HEK293 (cell line): Measurements from ENCODE around the gene EDEM2.

Experiments
- CTCF ChIA-PET: fragments of 350-600 bp; formaldehyde crosslinking; extraction: SDS; loops from one replicate; lab custom pipeline; 2021; ENCODE audit warnings: antibody characterized with exemption; lab: Yijun Ruan, JAX
- POLR2A ChIA-PET: fragments of 300-600 bp; formaldehyde crosslinking; extraction: SDS; loops from one replicate; lab custom pipeline; 2020; ENCODE audit warnings: antibody characterized with exemption, inconsistent platforms; lab: Yijun Ruan, JAX
- H3K27ac ChIP-seq: fragments of 200-500 bp; sonication (Bioruptor generic); 2 replicates; pipeline ENCODE4 v1.5.1; 2014; ENCODE audit warnings: low read depth, low read length, control low read depth, inconsistent platforms; ENCODE audit errors: extremely low read depth
- H3K36me3 ChIP-seq, 2 experiments: fragments of 200-500 bp in 1 of 2; sonication (Bioruptor generic) in 1 of 2; 1 replicate in 1 of 2; 2 replicates in 1 of 2; pipeline ENCODE4 v1.5.1; 2014 to 2017; ENCODE audit warnings: inconsistent platforms in 2 of 2, low read length in 2 of 2; ENCODE audit not compliant: control insufficient read depth in 2 of 2, insufficient read depth in 1 of 2
- H3K4me1 ChIP-seq: fragments of 200-500 bp; sonication (Bioruptor generic); 2 replicates; pipeline ENCODE4 v1.5.1; 2014; ENCODE audit warnings: mild to moderate bottlenecking, low read length, inconsistent platforms; ENCODE audit not compliant: control insufficient read depth, insufficient read depth
- H3K4me3 ChIP-seq: 2 replicates; pipeline ENCODE4 v1.5.1; 2011; ENCODE audit warnings: low read depth, mild to moderate bottlenecking, control low read depth, low read length, moderate library complexity
- H3K9me3 ChIP-seq: fragments of 200-500 bp; sonication (Bioruptor generic); 2 replicates; pipeline ENCODE4 v1.5.1; 2014; ENCODE audit warnings: low read depth, low read length, inconsistent platforms; ENCODE audit not compliant: control insufficient read depth, insufficient read depth
- CTCF ChIP-seq: fragments of 450-650 bp; formaldehyde crosslinking; IDR thresholded peaks from 2 replicates; pipeline ENCODE4 v1.5.1; 2016; ENCODE audit warnings: missing biosample characterization, missing genetic modification characterization
- GLIS2 ChIP-seq: fragments of 450-650 bp; formaldehyde crosslinking; IDR thresholded peaks from 2 replicates; pipeline ENCODE4 v1.5.1; 2016; ENCODE audit warnings: missing biosample characterization, missing genetic modification characterization
- IKZF3 ChIP-seq: fragments of 450-650 bp; IDR thresholded peaks from 2 replicates; pipeline ENCODE4 v1.5.0; 2018; ENCODE audit warnings: missing biosample characterization, mild to moderate bottlenecking, missing genetic modification characterization, moderate library complexity
- KLF7 ChIP-seq: fragments of 450-650 bp; formaldehyde crosslinking; IDR thresholded peaks from 2 replicates; pipeline ENCODE4 v1.5.1; 2016; ENCODE audit warnings: missing biosample characterization, missing genetic modification characterization, borderline replicate concordance
- PRDM6 ChIP-seq: fragments of 450-650 bp; formaldehyde crosslinking; IDR thresholded peaks from 2 replicates; pipeline ENCODE4 v1.5.1; 2017; ENCODE audit warnings: missing biosample characterization, missing genetic modification characterization
- ZBTB21 ChIP-seq: fragments of 450-650 bp; formaldehyde crosslinking; IDR thresholded peaks from 2 replicates; pipeline ENCODE4 v1.5.1; 2017; ENCODE audit warnings: missing biosample characterization, missing genetic modification characterization
- ZBTB49 ChIP-seq: fragments of 450-650 bp; formaldehyde crosslinking; IDR thresholded peaks from 2 replicates; pipeline ENCODE4 v1.5.1; 2016; ENCODE audit warnings: missing biosample characterization, missing genetic modification characterization, low read depth
- ZBTB7A ChIP-seq: fragments of 450-650 bp; formaldehyde crosslinking; IDR thresholded peaks from 2 replicates; pipeline ENCODE4 v1.5.1; 2016; ENCODE audit warnings: low read depth, missing biosample characterization, missing genetic modification characterization
- ZBTB8A ChIP-seq: fragments of 450-650 bp; formaldehyde crosslinking; IDR thresholded peaks from 2 replicates; pipeline ENCODE4 v1.5.1; 2016; ENCODE audit warnings: missing biosample characterization, missing genetic modification characterization
- ZNF112 ChIP-seq: fragments of 450-650 bp; formaldehyde crosslinking; IDR thresholded peaks from 2 replicates; pipeline ENCODE4 v1.5.0; 2017; ENCODE audit warnings: missing biosample characterization, missing genetic modification characterization
- ZNF138 ChIP-seq: fragments of 450-650 bp; formaldehyde crosslinking; IDR thresholded peaks from 2 replicates; pipeline ENCODE4 v1.5.1; 2016; ENCODE audit warnings: missing biosample characterization, missing genetic modification characterization, borderline replicate concordance
- ZNF146 ChIP-seq: fragments of 450-650 bp; formaldehyde crosslinking; IDR thresholded peaks from 2 replicates; pipeline ENCODE4 v1.5.1; 2016; ENCODE audit warnings: missing biosample characterization, missing genetic modification characterization
- ZNF24 ChIP-seq: fragments of 450-650 bp; formaldehyde crosslinking; IDR thresholded peaks from 2 replicates; pipeline ENCODE4 v1.5.1; 2016; ENCODE audit warnings: missing biosample characterization, missing genetic modification characterization
- ZNF341 ChIP-seq: fragments of 450-650 bp; formaldehyde crosslinking; IDR thresholded peaks from 2 replicates; pipeline ENCODE4; 2016; ENCODE audit warnings: low read depth, missing biosample characterization, missing genetic modification characterization
- ZNF513 ChIP-seq: fragments of 450-650 bp; IDR thresholded peaks from 2 replicates; pipeline ENCODE4 v1.5.1; 2018; ENCODE audit warnings: missing biosample characterization, missing genetic modification characterization
- ZNF518A ChIP-seq: fragments of 450-650 bp; formaldehyde crosslinking; conservative IDR thresholded peaks from 2 replicates; pipeline ENCODE4 v1.5.1; 2016; ENCODE audit warnings: low read depth, missing biosample characterization, missing genetic modification characterization
- ZNF624 ChIP-seq: fragments of 450-650 bp; formaldehyde crosslinking; IDR thresholded peaks from 2 replicates; pipeline ENCODE4 v1.5.1; 2017; ENCODE audit warnings: missing biosample characterization, missing genetic modification characterization
- ZSCAN23 ChIP-seq: fragments of 450-650 bp; formaldehyde crosslinking; IDR thresholded peaks from 2 replicates; pipeline ENCODE4 v1.5.1; 2016; ENCODE audit warnings: missing biosample characterization, missing genetic modification characterization

The EDEM2 gene

GRCh38 chr20:35134472-35134871, 12.7 kb downstream of the EDEM2 start:
- Histone ChIP-seq H3K9me3 (no peaks in the 10 kb centered on the region), H3K36me3 (peaks cover 0 to 46% of the 10 kb centered on the region in 2 experiments; a peak in 1 of 3 replicates), H3K4me3 (no peak overlapping the region), H3K4me1 (no peaks in the 10 kb centered on the region), H3K27ac (no peak overlapping the region)
- TF ChIP-seq ZNF518A (tag by site-specific recombination) = no peak
- no peak for TF ChIP-seq ZNF624 (tag by site-specific recombination)
- TF ChIP-seq IKZF3 (tag by site-specific recombination) = no peak
- no peak for TF ChIP-seq ZNF513 (tag by site-specific recombination)
- TF ChIP-seq ZNF146 (tag by site-specific recombination) = no peak
- no peak for TF ChIP-seq ZBTB8A (tag by site-specific recombination)
- TF ChIP-seq ZNF138 = no peak
- TF ChIP-seq ZNF341 (tag by site-specific recombination) = no peak
- TF ChIP-seq ZSCAN23 (tag by site-specific recombination) = no peak
- no peak for TF ChIP-seq GLIS2
- TF ChIP-seq ZBTB7A (tag by site-specific recombination) = no peak
- TF ChIP-seq ZBTB21 = no peak
- no peak for TF ChIP-seq ZNF24 (tag by site-specific recombination)
- no peak for TF ChIP-seq CTCF (tag by site-specific recombination)
- TF ChIP-seq PRDM6 = no peak
- TF ChIP-seq ZBTB49 (tag by site-specific recombination) = no peak
- TF ChIP-seq KLF7 (tag by site-specific recombination) = no peak
- no peak for TF ChIP-seq ZNF112
- ChIA-PET POLR2A (no interaction called here), CTCF (interaction anchor here (0.7 to 0.9 kb wide), 2 partner anchors 11 to 12 kb away, joined by 3 to 4 read pairs; no protein-coding TSS in a partner anchor)
